ENCODE results near the gene WDR72.

DNA sequence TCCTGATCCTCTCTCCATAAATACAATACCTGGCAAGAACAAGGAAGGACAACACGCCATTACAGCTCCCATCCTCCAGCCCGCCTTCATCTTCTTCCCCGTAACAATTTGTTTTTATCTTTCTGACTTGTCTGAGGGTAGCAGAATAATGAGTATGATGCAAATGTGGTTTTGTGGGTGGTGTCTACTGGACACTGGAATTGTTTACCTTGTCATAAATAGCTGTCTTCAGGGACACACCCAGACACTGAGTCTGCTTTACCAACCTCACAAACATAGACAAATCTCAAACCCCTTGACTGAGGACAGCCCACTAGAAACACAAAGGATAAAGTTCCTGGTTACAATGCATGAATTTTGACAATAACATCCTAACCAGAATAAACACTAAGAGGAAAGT, 13.4 kb downstream of the WDR72 start:
- TF ChIP-seq, protein P1, sequence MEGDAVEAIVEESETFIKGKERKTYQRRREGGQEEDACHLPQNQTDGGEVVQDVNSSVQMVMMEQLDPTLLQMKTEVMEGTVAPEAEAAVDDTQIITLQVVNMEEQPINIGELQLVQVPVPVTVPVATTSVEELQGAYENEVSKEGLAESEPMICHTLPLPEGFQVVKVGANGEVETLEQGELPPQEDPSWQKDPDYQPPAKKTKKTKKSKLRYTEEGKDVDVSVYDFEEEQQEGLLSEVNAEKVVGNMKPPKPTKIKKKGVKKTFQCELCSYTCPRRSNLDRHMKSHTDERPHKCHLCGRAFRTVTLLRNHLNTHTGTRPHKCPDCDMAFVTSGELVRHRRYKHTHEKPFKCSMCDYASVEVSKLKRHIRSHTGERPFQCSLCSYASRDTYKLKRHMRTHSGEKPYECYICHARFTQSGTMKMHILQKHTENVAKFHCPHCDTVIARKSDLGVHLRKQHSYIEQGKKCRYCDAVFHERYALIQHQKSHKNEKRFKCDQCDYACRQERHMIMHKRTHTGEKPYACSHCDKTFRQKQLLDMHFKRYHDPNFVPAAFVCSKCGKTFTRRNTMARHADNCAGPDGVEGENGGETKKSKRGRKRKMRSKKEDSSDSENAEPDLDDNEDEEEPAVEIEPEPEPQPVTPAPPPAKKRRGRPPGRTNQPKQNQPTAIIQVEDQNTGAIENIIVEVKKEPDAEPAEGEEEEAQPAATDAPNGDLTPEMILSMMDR (IDR thresholded peaks at IDR 0.05): no peak
- TF ChIP-seq MAX (IDR thresholded peaks at IDR 0.05; ENCODE audit: low read depth) (no peak), POLR2AphosphoS5 (IDR thresholded peaks at IDR 0.05; ENCODE audit: low read depth, low read length) (no peak), FOXM1 (IDR thresholded peaks at IDR 0.05; ENCODE audit: low read depth) (no peak), JUND (IDR thresholded peaks at IDR 0.05) (no peak), MXI1 (IDR thresholded peaks at IDR 0.05; ENCODE audit: low read depth, low read length) (no peak), TAF1 (IDR thresholded peaks at IDR 0.05; ENCODE audit: borderline replicate concordance, low read depth, low read length) (no peak), TCF12 (IDR thresholded peaks at IDR 0.05) (no peak), TEAD4 (IDR thresholded peaks at IDR 0.05; ENCODE audit: borderline replicate concordance, insufficient read depth) (no peak), RFX5 (IDR thresholded peaks at IDR 0.05; ENCODE audit: low read length) (no peak)
- TF ChIP-seq, protein P2, sequence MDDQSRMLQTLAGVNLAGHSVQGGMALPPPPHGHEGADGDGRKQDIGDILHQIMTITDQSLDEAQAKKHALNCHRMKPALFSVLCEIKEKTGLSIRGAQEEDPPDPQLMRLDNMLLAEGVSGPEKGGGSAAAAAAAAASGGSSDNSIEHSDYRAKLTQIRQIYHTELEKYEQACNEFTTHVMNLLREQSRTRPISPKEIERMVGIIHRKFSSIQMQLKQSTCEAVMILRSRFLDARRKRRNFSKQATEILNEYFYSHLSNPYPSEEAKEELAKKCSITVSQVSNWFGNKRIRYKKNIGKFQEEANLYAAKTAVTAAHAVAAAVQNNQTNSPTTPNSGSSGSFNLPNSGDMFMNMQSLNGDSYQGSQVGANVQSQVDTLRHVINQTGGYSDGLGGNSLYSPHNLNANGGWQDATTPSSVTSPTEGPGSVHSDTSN (IDR thresholded peaks at IDR 0.05): no peak
- TF ChIP-seq, protein P3, sequence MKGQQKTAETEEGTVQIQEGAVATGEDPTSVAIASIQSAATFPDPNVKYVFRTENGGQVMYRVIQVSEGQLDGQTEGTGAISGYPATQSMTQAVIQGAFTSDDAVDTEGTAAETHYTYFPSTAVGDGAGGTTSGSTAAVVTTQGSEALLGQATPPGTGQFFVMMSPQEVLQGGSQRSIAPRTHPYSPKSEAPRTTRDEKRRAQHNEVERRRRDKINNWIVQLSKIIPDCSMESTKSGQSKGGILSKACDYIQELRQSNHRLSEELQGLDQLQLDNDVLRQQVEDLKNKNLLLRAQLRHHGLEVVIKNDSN (IDR thresholded peaks at IDR 0.05; ENCODE audit: borderline replicate concordance, low read depth): no peak
